Gastrocnemius medialis (tissue), 4 donors: ENCODE measurements around the gene COQ8B. TPM values are rescaled to one million over a fixed set of nuclear protein-coding genes. Genes with fewer than 3 reads are reported as not detected.
"Not testable (repeated sequence)": the region's sequence is repeated elsewhere in the genome, so short reads cannot be mapped to it uniquely, and the experiment has no call there.

ENCODE experiments used
- ATAC-seq, 2 donors: fragments of 150-250 bp; one replicate each; pipeline ENCODE4 v1.9.1; 2016
- DNase-seq, 2 donors: peaks; one replicate each; pipeline ENCODE4 v3.0.0-alpha.2; 2019
- H3K27ac ChIP-seq, 4 donors: fragments of 200-600 bp; sonication (generic); 1 replicate in 1 of 4; 2 replicates in 3 of 4; pipeline ENCODE4 v1.5.1; 2016 to 2018; ENCODE audit warnings: mild to moderate bottlenecking in 2 of 4, moderate library complexity in 1 of 4
- H3K27me3 ChIP-seq, 3 donors: fragments of 200-600 bp; sonication (generic) in 2 of 3; 1 replicate in 1 of 3; 2 replicates in 2 of 3; pipeline versions ENCODE4 v1.5.1 to v1.6.0; 2016 to 2019; ENCODE audit warnings: mild to moderate bottlenecking in 1 of 3, moderate library complexity in 1 of 3
- H3K36me3 ChIP-seq, 2 donors: fragments of 200-600 bp; sonication (generic) in 1 of 2; one replicate each; pipeline ENCODE4 v1.5.1; 2017 to 2018
- H3K4me1 ChIP-seq, 2 donors: fragments of 200-600 bp; sonication (generic) in 1 of 2; one replicate each; pipeline ENCODE4 v1.5.1; 2016 to 2017; ENCODE audit warnings: mild to moderate bottlenecking in 2 of 2
- H3K4me3 ChIP-seq, 4 donors: fragments of 200-600 bp; sonication (generic) in 3 of 4; 1 replicate in 1 of 4; 2 replicates in 3 of 4; pipeline ENCODE4 v1.5.1; 2016 to 2019; ENCODE audit warnings: mild to moderate bottlenecking in 2 of 4
- H3K9me3 ChIP-seq, 3 donors: fragments of 200-600 bp; sonication (generic) in 2 of 3; 1 replicate in 1 of 3; 2 replicates in 2 of 3; pipeline ENCODE4 v1.5.1; 2016 to 2019
- POLR2A ChIP-seq, 2 donors: fragments of 450-650 bp; IDR thresholded peaks; one replicate each; pipeline ENCODE4 v1.6.1; 2017; ENCODE audit warnings: antibody characterized with exemption in 2 of 2, mild to moderate bottlenecking in 2 of 2, moderate library complexity in 2 of 2
- in situ Hi-C, 4 donors: fragments of 200-750 bp; cut with MboI; loops; one replicate each; pipeline versions ENCODE4 v1.15.0 to v1.8.0; 2017; ENCODE audit warnings: low sequenced_read_pairs in 4 of 4
- intact Hi-C: fragments of 100-400 bp; cut with DNase I; formaldehyde crosslinking; loops from one replicate; pipeline ENCODE4 v1.15.1; 2023; ENCODE audit warnings: low total_unique reads
- total RNA-seq, 4 donors: library from RNA; depleted of rRNA; stranded (reverse); fragments of >200 nt; gene quantifications; one replicate each; pipeline versions ENCODE4 v1.1.0 to v1.2.3, GENCODE V29; 2016
- TF ChIP-seq, protein P1 (sequence below), 5 experiments: fragments of 450-650 bp in 3 of 5; fragments of 200-600 bp in 2 of 5; sonication (generic) in 2 of 5; IDR thresholded peaks in 4 of 5; conservative IDR thresholded peaks in 1 of 5; 1 replicate in 4 of 5; 2 replicates in 1 of 5; pipeline ENCODE4 v1.5.1; 2016 to 2019; ENCODE audit warnings: antibody characterized with exemption in 5 of 5, mild to moderate bottlenecking in 3 of 5, moderate library complexity in 3 of 5

The COQ8B gene
- total RNA-seq: 10 to 100 TPM; 14.9 to 30.7 (median 20.2) TPM

DNA sequence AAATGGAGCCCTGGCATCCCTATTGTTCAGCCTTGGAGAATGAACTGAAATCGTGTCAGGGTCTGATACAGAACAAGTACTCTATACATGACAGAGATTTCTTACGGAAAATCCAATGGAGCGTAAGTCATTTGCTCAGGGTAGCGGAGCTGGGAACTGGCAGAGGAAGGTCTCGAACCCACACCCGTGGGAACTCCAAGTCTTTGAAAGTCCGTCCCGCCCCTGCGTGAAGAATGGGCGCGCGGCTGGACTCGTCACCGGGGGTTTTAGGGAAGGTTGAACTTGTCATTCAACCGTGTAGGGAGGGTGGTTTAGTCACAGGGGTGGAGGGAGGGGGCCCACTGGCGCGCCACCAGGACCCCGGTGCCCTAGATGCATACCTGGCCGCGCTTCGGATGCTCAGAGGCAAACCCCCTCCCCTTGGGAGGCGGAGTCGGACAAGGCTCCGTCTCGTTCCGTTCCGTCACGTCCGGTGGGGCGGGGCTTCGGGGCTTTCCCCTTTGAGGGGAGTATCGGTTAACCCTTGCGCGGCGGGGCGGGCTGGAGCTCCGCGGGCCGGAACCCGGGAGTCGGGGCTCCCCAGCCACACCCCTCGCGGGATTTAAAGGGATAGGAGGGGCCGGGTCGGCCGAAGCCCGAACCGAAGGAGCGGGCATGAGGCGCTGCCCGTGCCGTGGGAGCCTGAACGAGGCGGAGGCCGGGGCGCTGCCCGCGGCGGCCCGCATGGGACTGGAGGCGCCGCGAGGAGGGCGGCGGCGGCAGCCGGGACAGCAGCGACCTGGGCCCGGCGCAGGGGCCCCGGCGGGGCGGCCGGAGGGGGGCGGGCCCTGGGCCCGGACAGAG is at the start of gene COQ8B, which contains the start of gene ITPKC:
COQ8B (minus strand) TSS at position 405 of the 843 bp plus-strand sequence. CDS start 2,254 bp downstream, outside the sequence.
ITPKC (plus strand) TSS at position 631 of the 843 bp plus-strand sequence; CDS start at position 655, 24 bp downstream.
- Histone ChIP-seq H3K27me3 (no peaks in the 10 kb centered on the region), H3K9me3 (no peaks in the 10 kb centered on the region), H3K4me1 (peaks cover 35 to 46% of the 10 kb centered on the region in 2 donors), H3K27ac (peak within 1 kb of the TSS; percentile 89 to 98 (median 92)), H3K4me3 (peak within 1 kb of the TSS; percentile 64 to 90 (median 85)), H3K36me3 (peaks cover 0 to 12% of the 10 kb centered on the region in 2 donors)
- intact Hi-C loops: loop anchor here (1.0 to 10.0 kb wide), 3 partner anchors 83 to 294 kb away; partner anchors contain the start of genes EGLN2 and SERTAD3
- in situ Hi-C loops: no loop called here
- peak; percentile 67 to 68 for ATAC-seq
- DNase-seq: peak; percentile 98 to 99
- TF ChIP-seq, protein P1, sequence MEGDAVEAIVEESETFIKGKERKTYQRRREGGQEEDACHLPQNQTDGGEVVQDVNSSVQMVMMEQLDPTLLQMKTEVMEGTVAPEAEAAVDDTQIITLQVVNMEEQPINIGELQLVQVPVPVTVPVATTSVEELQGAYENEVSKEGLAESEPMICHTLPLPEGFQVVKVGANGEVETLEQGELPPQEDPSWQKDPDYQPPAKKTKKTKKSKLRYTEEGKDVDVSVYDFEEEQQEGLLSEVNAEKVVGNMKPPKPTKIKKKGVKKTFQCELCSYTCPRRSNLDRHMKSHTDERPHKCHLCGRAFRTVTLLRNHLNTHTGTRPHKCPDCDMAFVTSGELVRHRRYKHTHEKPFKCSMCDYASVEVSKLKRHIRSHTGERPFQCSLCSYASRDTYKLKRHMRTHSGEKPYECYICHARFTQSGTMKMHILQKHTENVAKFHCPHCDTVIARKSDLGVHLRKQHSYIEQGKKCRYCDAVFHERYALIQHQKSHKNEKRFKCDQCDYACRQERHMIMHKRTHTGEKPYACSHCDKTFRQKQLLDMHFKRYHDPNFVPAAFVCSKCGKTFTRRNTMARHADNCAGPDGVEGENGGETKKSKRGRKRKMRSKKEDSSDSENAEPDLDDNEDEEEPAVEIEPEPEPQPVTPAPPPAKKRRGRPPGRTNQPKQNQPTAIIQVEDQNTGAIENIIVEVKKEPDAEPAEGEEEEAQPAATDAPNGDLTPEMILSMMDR (IDR thresholded peaks at IDR 0.05 in 4 of 5, conservative IDR thresholded peaks at IDR 0.05 in 1 of 5): peak in 2 of 5 experiments; percentile 34 to 47
- TF ChIP-seq POLR2A (IDR thresholded peaks at IDR 0.05): peak; percentile 93 to 94

DNA sequence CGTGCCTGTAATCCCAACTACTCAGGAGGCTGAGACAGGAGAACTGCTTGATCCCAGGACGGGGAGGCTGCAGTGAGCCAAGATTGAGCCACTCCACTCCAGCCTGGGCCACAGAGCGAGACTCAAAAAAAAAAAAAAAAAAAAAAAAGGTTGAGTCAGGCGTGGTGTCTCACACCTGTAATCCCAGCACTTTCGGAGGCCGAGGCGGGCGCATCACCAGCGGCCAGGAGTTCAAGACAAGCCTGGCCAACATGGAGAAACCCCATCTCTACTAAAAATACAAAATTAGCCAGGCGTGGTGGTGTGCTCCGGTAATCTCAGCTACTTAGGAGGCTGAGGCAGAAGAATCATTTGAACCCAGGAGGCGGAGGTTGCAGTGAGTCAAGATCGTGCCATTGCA is 49.7 kb upstream of the COQ8B start:
- H3K9me3 ChIP-seq, H3K27me3 ChIP-seq, intact Hi-C loops, H3K4me3 ChIP-seq, H3K4me1 ChIP-seq, in situ Hi-C loops, DNase-seq, ATAC-seq, H3K27ac ChIP-seq: not testable (repeated sequence)
- peaks cover 0 to 53% of the 10 kb centered on the region in 2 donors for H3K36me3 ChIP-seq

DNA sequence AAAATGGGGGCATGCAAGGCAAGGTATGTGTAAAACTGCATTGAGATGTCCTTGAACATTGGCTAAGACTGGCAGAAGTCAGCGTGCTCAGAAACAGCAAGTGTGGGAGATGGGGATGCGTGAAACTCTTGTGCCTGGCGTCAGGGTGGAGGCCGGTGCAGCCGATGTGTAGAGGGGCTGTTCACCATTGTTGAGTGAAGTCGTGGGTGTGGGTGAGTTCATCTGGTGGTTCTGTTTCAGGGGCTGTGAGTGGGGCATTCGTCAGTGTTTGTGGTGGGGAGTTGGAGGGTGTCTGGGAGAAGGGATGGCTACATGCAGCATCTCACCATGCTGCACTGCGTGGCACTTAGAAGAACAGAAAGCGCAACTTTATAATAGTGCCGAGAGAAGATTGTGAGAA is 47.3 kb upstream of the COQ8B start:
- Histone ChIP-seq H3K27me3 (no peaks in the 10 kb centered on the region), H3K27ac (no peak overlapping the region), H3K4me1 (no peaks in the 10 kb centered on the region), H3K4me3 (no peak overlapping the region), H3K36me3 (peaks cover 0 to 78% of the 10 kb centered on the region in 2 donors), H3K9me3 (no peaks in the 10 kb centered on the region)
- in situ Hi-C loops (no loop called here), intact Hi-C loops (no loop called here)
- no peak for ATAC-seq
- no peak for TF ChIP-seq POLR2A (IDR thresholded peaks at IDR 0.05)
- TF ChIP-seq, protein P1 (IDR thresholded peaks at IDR 0.05 in 4 of 5, conservative IDR thresholded peaks at IDR 0.05 in 1 of 5): no peak
- DNase-seq: no peak

DNA sequence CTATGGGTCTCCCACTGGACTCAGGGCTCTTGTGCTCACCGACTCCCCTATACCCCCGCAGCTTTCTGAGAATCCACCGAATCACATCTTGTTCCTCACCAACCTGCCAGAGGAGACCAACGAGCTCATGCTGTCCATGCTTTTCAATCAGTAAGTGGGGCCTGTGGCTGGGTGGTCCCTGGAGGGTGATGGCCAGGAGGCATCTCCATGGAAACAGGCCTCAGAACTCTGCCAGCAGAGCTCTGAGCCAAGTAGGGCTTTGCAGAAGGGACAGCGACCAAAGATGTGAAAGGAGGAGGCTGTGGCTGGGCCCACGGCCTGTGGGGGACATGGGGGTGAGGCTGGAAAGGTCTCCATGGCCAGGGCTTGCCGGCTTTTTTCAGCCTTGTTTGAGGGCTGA is 46.8 kb upstream of the COQ8B start:
- in situ Hi-C loops: no loop called here
- TF ChIP-seq POLR2A (IDR thresholded peaks at IDR 0.05): no peak
- TF ChIP-seq, protein P1 (IDR thresholded peaks at IDR 0.05 in 4 of 5, conservative IDR thresholded peaks at IDR 0.05 in 1 of 5): no peak
- H3K27ac ChIP-seq: no peak overlapping the region

DNA sequence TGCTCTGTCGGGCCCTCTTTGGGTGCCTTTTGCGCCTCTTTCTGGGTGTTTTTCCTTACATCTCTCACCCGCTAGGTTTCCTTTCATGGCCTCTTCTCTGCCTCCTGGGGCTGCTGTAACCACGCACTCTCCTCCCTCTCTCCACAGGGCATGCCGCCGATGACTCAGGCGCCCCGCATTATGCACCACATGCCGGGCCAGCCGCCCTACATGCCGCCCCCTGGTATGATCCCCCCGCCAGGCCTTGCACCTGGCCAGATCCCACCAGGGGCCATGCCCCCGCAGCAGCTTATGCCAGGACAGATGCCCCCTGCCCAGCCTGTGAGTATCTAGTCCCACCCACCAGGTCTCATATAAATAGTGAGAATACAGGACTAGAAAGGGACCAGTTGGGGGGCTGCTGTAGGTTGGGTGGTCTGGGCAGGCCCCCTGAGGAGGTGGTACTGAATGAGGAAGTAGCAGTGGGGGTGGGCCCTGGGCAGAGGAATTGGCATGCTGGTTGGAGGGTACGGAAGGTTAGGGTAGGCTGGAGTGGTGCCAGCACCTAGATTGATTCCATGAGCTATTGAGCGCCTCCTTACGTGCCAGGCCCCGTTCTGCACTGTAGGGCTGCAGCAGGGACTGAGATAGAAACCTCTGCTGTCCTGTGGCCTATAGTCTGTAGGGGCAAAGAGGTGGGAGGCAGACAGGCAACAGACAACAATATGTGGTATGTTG is 46.2 kb upstream of the COQ8B start:
- Histone ChIP-seq H3K9me3 (no peaks in the 10 kb centered on the region), H3K27ac (no peak overlapping the region), H3K27me3 (no peaks in the 10 kb centered on the region), H3K4me3 (no peak overlapping the region), H3K4me1 (no peaks in the 10 kb centered on the region), H3K36me3 (peaks cover 0 to 88% of the 10 kb centered on the region in 2 donors)
- DNase-seq (no peak), ATAC-seq (no peak)
- in situ Hi-C loops: no loop called here
- intact Hi-C loops: no loop called here
- no peak for TF ChIP-seq POLR2A (IDR thresholded peaks at IDR 0.05)
- TF ChIP-seq, protein P1 (IDR thresholded peaks at IDR 0.05 in 4 of 5, conservative IDR thresholded peaks at IDR 0.05 in 1 of 5): no peak

More for the DNA sequence above, 46.8 kb upstream of the COQ8B start:
- Histone ChIP-seq H3K4me3 (no peak overlapping the region), H3K27me3 (no peaks in the 10 kb centered on the region), H3K36me3 (peaks cover 0 to 82% of the 10 kb centered on the region in 2 donors), H3K4me1 (no peaks in the 10 kb centered on the region), H3K9me3 (no peaks in the 10 kb centered on the region)
- intact Hi-C loops: no loop called here
- no peak for ATAC-seq
- no peak for DNase-seq
